ENCODE data around the gene HPSE2. TPM values are rescaled to one million over a fixed set of nuclear protein-coding genes. Genes with fewer than 3 reads are reported as not detected.
"Not testable (repeated sequence)": the region's sequence is repeated elsewhere in the genome, so short reads cannot be mapped to it uniquely, and the experiment has no call there.

HPSE2 gene
- total and polyA plus RNA-seq, 2 donors (not counting 1 experiment from before 2014, with no cell fraction given), result not detected

DNA sequence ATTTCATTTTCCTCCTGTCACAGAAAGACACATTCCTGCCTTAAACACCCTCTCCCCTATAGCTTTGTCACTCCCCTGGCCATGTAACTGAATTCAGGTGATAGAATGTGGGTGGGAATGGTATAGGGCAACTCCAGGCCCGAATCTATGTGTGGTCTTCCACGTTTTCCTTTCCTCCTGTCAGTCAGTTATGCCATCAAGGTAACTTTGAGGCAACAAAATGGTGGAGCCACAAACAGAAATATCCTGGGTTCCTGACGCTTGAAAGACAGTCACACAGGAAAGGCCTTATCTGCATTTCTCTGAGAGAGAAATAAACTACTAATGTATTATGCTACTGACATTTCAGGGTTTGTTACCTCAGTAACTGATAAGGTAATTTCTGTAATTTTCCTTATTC, 326.8 kb downstream of the HPSE2 start:
- ChIA-PET POLR2A (no interaction called here), CTCF (no interaction called here)
- H3K4me2 ChIP-seq (replicated peaks; ENCODE audit: low read depth, low read length, poor library complexity, severe bottlenecking), result no peak overlapping the region
- H3K36me3 ChIP-seq (replicated peaks in 1 of 2; ENCODE audit: control extremely low read depth in 1 of 2, control insufficient read depth in 1 of 2, extremely low read depth in 1 of 2, insufficient read depth in 2 of 2, low read length in 1 of 2), result no peaks in the 10 kb centered on the region
- no peaks in the 10 kb centered on the region for H4K20me1 ChIP-seq (ENCODE audit: control insufficient read depth, insufficient read depth, low read length, poor library complexity, severe bottlenecking)
- no peak for ATAC-seq (ENCODE audit: low read depth)
- intact Hi-C loops (cut with micrococcal nuclease), result no loop called here
- no peak for DNase-seq
- H3K4me1 ChIP-seq (ENCODE audit: control insufficient read depth in 2 of 2, insufficient read depth in 2 of 2, low read length in 2 of 2), result no peaks in the 10 kb centered on the region
- H3K27ac ChIP-seq (ENCODE audit: low read length in 2 of 2), result no peak overlapping the region
- no peak overlapping the region for H2AFZ ChIP-seq (ENCODE audit: insufficient read depth, low read depth, low read length, poor library complexity, severe bottlenecking)
- Mint-ChIP-seq H3K27me3 (peaks cover 4% of the 10 kb centered on the region), H3K4me3 (no peak overlapping the region), H3K27ac (no peak overlapping the region), H3K9me3 (ENCODE audit: insufficient read depth) (no peaks in the 10 kb centered on the region), H3K4me1 (no peaks in the 10 kb centered on the region)
- H3K4me3 ChIP-seq (ENCODE audit: control extremely low read depth in 1 of 5, extremely low read depth in 1 of 5, insufficient read depth in 1 of 5, low read depth in 2 of 5, low read length in 4 of 5), result no peak overlapping the region
- H3K9me3 ChIP-seq (ENCODE audit: control extremely low read depth in 1 of 3, control insufficient read depth in 2 of 3, insufficient read depth in 1 of 3, low read length in 2 of 3), result no peaks in the 10 kb centered on the region
- TF ChIP-seq, protein P1, sequence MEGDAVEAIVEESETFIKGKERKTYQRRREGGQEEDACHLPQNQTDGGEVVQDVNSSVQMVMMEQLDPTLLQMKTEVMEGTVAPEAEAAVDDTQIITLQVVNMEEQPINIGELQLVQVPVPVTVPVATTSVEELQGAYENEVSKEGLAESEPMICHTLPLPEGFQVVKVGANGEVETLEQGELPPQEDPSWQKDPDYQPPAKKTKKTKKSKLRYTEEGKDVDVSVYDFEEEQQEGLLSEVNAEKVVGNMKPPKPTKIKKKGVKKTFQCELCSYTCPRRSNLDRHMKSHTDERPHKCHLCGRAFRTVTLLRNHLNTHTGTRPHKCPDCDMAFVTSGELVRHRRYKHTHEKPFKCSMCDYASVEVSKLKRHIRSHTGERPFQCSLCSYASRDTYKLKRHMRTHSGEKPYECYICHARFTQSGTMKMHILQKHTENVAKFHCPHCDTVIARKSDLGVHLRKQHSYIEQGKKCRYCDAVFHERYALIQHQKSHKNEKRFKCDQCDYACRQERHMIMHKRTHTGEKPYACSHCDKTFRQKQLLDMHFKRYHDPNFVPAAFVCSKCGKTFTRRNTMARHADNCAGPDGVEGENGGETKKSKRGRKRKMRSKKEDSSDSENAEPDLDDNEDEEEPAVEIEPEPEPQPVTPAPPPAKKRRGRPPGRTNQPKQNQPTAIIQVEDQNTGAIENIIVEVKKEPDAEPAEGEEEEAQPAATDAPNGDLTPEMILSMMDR (IDR thresholded peaks at IDR 0.05), result no peak
- TF ChIP-seq EZH2 (IDR thresholded peaks at IDR 0.05; ENCODE audit: borderline replicate concordance, insufficient read depth, low read depth, low read length, poor library complexity, severe bottlenecking), result no peak
- H3K27me3 ChIP-seq (replicated peaks in 1 of 4; ENCODE audit: control extremely low read depth in 1 of 4, control insufficient read depth in 3 of 4, insufficient read depth in 4 of 4, low read length in 3 of 4), result no peaks in the 10 kb centered on the region
- no peak overlapping the region for H3K9ac ChIP-seq (ENCODE audit: low read length)
- 72% methylated on average over 2 of the region's 3 CpGs for WGBS (ENCODE audit: insufficient coverage)
- no peaks in the 10 kb centered on the region for H3K79me2 ChIP-seq (ENCODE audit: control insufficient read depth, insufficient read depth, low read length)

DNA sequence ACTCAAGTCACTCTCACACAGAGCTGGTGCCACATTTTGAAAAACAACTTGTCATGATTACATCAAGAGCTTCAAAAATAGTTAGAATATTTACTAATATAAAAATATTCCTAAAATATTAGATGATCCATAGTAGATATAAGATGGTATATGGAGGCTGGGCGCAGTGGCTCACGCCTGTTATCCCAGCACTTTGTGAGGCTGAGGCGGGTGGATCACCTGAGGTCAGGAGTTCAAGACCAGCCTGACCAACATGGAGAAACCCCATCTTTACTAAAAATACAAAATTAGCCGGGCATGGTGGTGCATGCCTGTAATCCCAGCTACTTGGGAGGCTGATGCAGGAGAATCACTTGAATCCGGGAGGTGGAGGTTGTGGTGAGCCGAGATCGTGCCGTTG, 327.4 kb downstream of the HPSE2 start:
- H3K79me2 ChIP-seq (ENCODE audit: control insufficient read depth, insufficient read depth, low read length); H3K27me3 Mint-ChIP-seq; H3K9me3 Mint-ChIP-seq (ENCODE audit: insufficient read depth); H3K4me1 ChIP-seq (ENCODE audit: control insufficient read depth in 2 of 2, insufficient read depth in 2 of 2, low read length in 2 of 2); CTCF ChIA-PET; DNase-seq; H3K27me3 ChIP-seq (replicated peaks in 1 of 4; ENCODE audit: control extremely low read depth in 1 of 4, control insufficient read depth in 3 of 4, insufficient read depth in 4 of 4, low read length in 3 of 4); H3K9me3 ChIP-seq (ENCODE audit: control extremely low read depth in 1 of 3, control insufficient read depth in 2 of 3, insufficient read depth in 1 of 3, low read length in 2 of 3); H3K4me1 Mint-ChIP-seq; H3K4me3 Mint-ChIP-seq; H2AFZ ChIP-seq (ENCODE audit: insufficient read depth, low read depth, low read length, poor library complexity, severe bottlenecking); H3K36me3 ChIP-seq (replicated peaks in 1 of 2; ENCODE audit: control extremely low read depth in 1 of 2, control insufficient read depth in 1 of 2, extremely low read depth in 1 of 2, insufficient read depth in 2 of 2, low read length in 1 of 2); POLR2A ChIA-PET; ATAC-seq (ENCODE audit: low read depth); intact Hi-C loops (cut with micrococcal nuclease); H3K4me2 ChIP-seq (replicated peaks; ENCODE audit: low read depth, low read length, poor library complexity, severe bottlenecking); H3K9ac ChIP-seq (ENCODE audit: low read length); H3K4me3 ChIP-seq (ENCODE audit: control extremely low read depth in 1 of 5, extremely low read depth in 1 of 5, insufficient read depth in 1 of 5, low read depth in 2 of 5, low read length in 4 of 5); H3K27ac Mint-ChIP-seq; H3K27ac ChIP-seq (ENCODE audit: low read length in 2 of 2); H4K20me1 ChIP-seq (ENCODE audit: control insufficient read depth, insufficient read depth, low read length, poor library complexity, severe bottlenecking): not testable (repeated sequence)
- no CpG with 5 or more reads among the region's 8 CpGs for WGBS (ENCODE audit: insufficient coverage)
